HEK293 (cell line): ENCODE results near the gene GLTP.

Experiments used
- CTCF ChIA-PET: fragments of 350-600 bp; formaldehyde crosslinking; extraction: SDS; loops from one replicate; lab custom pipeline; 2021; ENCODE audit warnings: antibody characterized with exemption; lab: Yijun Ruan, JAX
- POLR2A ChIA-PET: fragments of 300-600 bp; formaldehyde crosslinking; extraction: SDS; loops from one replicate; lab custom pipeline; 2020; ENCODE audit warnings: antibody characterized with exemption, inconsistent platforms; lab: Yijun Ruan, JAX
- H3K27ac ChIP-seq: fragments of 200-500 bp; sonication (Bioruptor generic); 2 replicates; pipeline ENCODE4 v1.5.1; 2014; ENCODE audit warnings: low read depth, low read length, control low read depth, inconsistent platforms; ENCODE audit errors: extremely low read depth
- H3K36me3 ChIP-seq, 2 experiments: fragments of 200-500 bp in 1 of 2; sonication (Bioruptor generic) in 1 of 2; 1 replicate in 1 of 2; 2 replicates in 1 of 2; pipeline ENCODE4 v1.5.1; 2014 to 2017; ENCODE audit warnings: inconsistent platforms in 2 of 2, low read length in 2 of 2; ENCODE audit not compliant: control insufficient read depth in 2 of 2, insufficient read depth in 1 of 2
- H3K4me1 ChIP-seq: fragments of 200-500 bp; sonication (Bioruptor generic); 2 replicates; pipeline ENCODE4 v1.5.1; 2014; ENCODE audit warnings: mild to moderate bottlenecking, low read length, inconsistent platforms; ENCODE audit not compliant: control insufficient read depth, insufficient read depth
- H3K4me3 ChIP-seq: 2 replicates; pipeline ENCODE4 v1.5.1; 2011; ENCODE audit warnings: low read depth, mild to moderate bottlenecking, control low read depth, low read length, moderate library complexity
- H3K9me3 ChIP-seq: fragments of 200-500 bp; sonication (Bioruptor generic); 2 replicates; pipeline ENCODE4 v1.5.1; 2014; ENCODE audit warnings: low read depth, low read length, inconsistent platforms; ENCODE audit not compliant: control insufficient read depth, insufficient read depth
- HIC1 ChIP-seq: fragments of 450-650 bp; formaldehyde crosslinking; IDR thresholded peaks from 2 replicates; pipeline ENCODE4 v1.5.1; 2016; ENCODE audit warnings: missing biosample characterization, missing genetic modification characterization
- HOXD13 ChIP-seq: sonication (generic); formaldehyde crosslinking; IDR thresholded peaks from 2 replicates; pipeline ENCODE4 v1.8.0; 2022; ENCODE audit warnings: missing genetic modification reagents, borderline replicate concordance
- INSM2 ChIP-seq: fragments of 450-650 bp; formaldehyde crosslinking; IDR thresholded peaks from 2 replicates; pipeline ENCODE4 v1.5.1; 2016; ENCODE audit warnings: missing biosample characterization, missing genetic modification characterization
- KLF1 ChIP-seq: fragments of 450-650 bp; formaldehyde crosslinking; IDR thresholded peaks from 2 replicates; pipeline ENCODE4 v1.5.1; 2016; ENCODE audit warnings: missing biosample characterization, missing genetic modification characterization
- KLF7 ChIP-seq: fragments of 450-650 bp; formaldehyde crosslinking; IDR thresholded peaks from 2 replicates; pipeline ENCODE4 v1.5.1; 2016; ENCODE audit warnings: missing biosample characterization, missing genetic modification characterization, borderline replicate concordance
- SP2 ChIP-seq: fragments of 450-650 bp; formaldehyde crosslinking; IDR thresholded peaks from 2 replicates; pipeline ENCODE4 v1.5.1; 2016; ENCODE audit warnings: missing biosample characterization, missing genetic modification characterization
- WT1 ChIP-seq: fragments of 450-650 bp; formaldehyde crosslinking; IDR thresholded peaks from 2 replicates; pipeline ENCODE4 v1.5.1; 2016; ENCODE audit warnings: missing biosample characterization, missing genetic modification characterization
- ZBTB21 ChIP-seq: fragments of 450-650 bp; formaldehyde crosslinking; IDR thresholded peaks from 2 replicates; pipeline ENCODE4 v1.5.1; 2017; ENCODE audit warnings: missing biosample characterization, missing genetic modification characterization
- ZNF121 ChIP-seq: fragments of 450-650 bp; formaldehyde crosslinking; IDR thresholded peaks from 2 replicates; pipeline ENCODE4 v1.5.1; 2016; ENCODE audit warnings: missing biosample characterization, missing genetic modification characterization
- ZNF140 ChIP-seq: fragments of 450-650 bp; formaldehyde crosslinking; IDR thresholded peaks from 2 replicates; pipeline ENCODE4 v1.5.1; 2016; ENCODE audit warnings: missing biosample characterization, missing genetic modification characterization
- ZNF146 ChIP-seq: fragments of 450-650 bp; formaldehyde crosslinking; IDR thresholded peaks from 2 replicates; pipeline ENCODE4 v1.5.1; 2016; ENCODE audit warnings: missing biosample characterization, missing genetic modification characterization
- ZNF2 ChIP-seq: fragments of 450-650 bp; formaldehyde crosslinking; IDR thresholded peaks from 2 replicates; pipeline ENCODE4 v1.5.1; 2016; ENCODE audit warnings: missing biosample characterization, missing genetic modification characterization
- ZNF214 ChIP-seq: fragments of 450-650 bp; formaldehyde crosslinking; IDR thresholded peaks from 2 replicates; pipeline ENCODE4 v1.5.1; 2017; ENCODE audit warnings: missing biosample characterization, mild to moderate bottlenecking, missing genetic modification characterization, borderline replicate concordance
- ZNF26 ChIP-seq: fragments of 450-650 bp; formaldehyde crosslinking; IDR thresholded peaks from 2 replicates; pipeline ENCODE4 v1.5.1; 2016; ENCODE audit warnings: missing biosample characterization, missing genetic modification characterization
- ZNF521 ChIP-seq: fragments of 450-650 bp; formaldehyde crosslinking; IDR thresholded peaks from 2 replicates; pipeline ENCODE4 v1.5.1; 2017; ENCODE audit warnings: missing biosample characterization, mild to moderate bottlenecking, missing genetic modification characterization
- ZNF623 ChIP-seq: fragments of 450-650 bp; formaldehyde crosslinking; IDR thresholded peaks from 2 replicates; pipeline ENCODE4 v1.5.1; 2016; ENCODE audit warnings: missing biosample characterization, missing genetic modification characterization
- ZNF639 ChIP-seq: fragments of 450-650 bp; formaldehyde crosslinking; IDR thresholded peaks from 2 replicates; pipeline ENCODE4 v1.5.1; 2016; ENCODE audit warnings: missing biosample characterization, missing genetic modification characterization
- ZNF785 ChIP-seq: fragments of 450-650 bp; formaldehyde crosslinking; IDR thresholded peaks from 2 replicates; pipeline ENCODE4 v1.5.1; 2016; ENCODE audit warnings: missing biosample characterization, missing genetic modification characterization
- ZSCAN16 ChIP-seq: fragments of 450-650 bp; formaldehyde crosslinking; IDR thresholded peaks from 2 replicates; pipeline ENCODE4 v1.5.1; 2016; ENCODE audit warnings: missing biosample characterization, missing genetic modification characterization
- TF ChIP-seq, protein P1 (sequence below): fragments of 450-650 bp; formaldehyde crosslinking; IDR thresholded peaks from 2 replicates; pipeline ENCODE4 v1.5.1; 2016; ENCODE audit warnings: missing biosample characterization, missing genetic modification characterization
- TF ChIP-seq, protein P2 (sequence below): fragments of 450-650 bp; formaldehyde crosslinking; IDR thresholded peaks from 2 replicates; pipeline ENCODE4 v1.5.1; 2017; ENCODE audit warnings: missing biosample characterization, mild to moderate bottlenecking, missing genetic modification characterization, moderate library complexity

Gene GLTP

GRCh38 chr12:109910969-109911348, 30.6 kb upstream of the GLTP start:
- CTCF ChIA-PET, result interaction anchor here (0.6 to 3.1 kb wide), 13 partner anchors 9 to 340 kb away, joined by 3 to 12 read pairs (median 4); partner anchors contain the start of gene TCHP

DNA sequence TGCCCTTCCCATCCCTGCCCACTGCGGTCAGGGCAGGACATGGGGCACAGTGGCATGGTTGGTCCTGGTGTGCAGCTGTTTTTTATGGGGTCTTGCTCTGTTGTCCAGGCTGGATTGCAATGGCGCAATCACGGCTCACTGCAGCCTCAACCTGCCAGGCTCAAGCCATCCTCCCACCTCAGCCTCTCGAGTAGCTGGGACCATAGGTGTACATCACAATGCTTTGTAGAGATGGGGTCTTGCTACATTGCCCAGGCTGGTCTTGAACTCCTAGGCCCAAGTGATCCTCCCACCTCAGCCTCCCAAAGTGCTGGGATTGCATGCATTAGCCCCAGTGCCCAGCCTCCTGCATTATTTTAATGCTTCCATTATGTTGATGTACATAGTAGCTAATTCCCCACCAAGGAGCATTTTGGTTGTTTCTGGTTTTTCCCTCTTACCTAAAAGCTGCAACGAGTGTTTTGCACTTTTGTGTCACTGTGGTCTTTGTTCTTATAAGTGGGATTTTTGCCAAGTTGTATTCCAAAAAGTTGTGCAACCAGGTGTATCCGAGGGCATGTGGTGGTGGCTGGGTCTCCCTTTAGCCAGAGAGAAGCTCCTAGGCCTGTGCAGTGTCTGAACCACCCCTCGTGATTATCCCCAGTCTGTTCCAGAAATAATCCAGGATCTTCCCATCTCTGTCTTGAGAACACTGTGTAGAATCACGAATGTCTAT, 30.1 kb upstream of the GLTP start:
- CTCF ChIA-PET, result interaction anchor here (0.7 to 3.1 kb wide), 13 partner anchors 10 to 799 kb away, joined by 3 to 12 read pairs (median 4); partner anchors contain the start of gene TCHP
- peaks cover 11 to 68% of the 10 kb centered on the region in 2 experiments for H3K36me3 ChIP-seq
- no peak for TF ChIP-seq ZNF785 (tag by site-specific recombination)
- peak; percentile 99 for TF ChIP-seq ZNF121 (tag by site-specific recombination)

More at GRCh38 chr12:109910969-109911348, 30.6 kb upstream of the GLTP start:
- POLR2A ChIA-PET, result no interaction called here
- Histone ChIP-seq H3K4me1 (no peaks in the 10 kb centered on the region), H3K36me3 (peaks cover 11 to 69% of the 10 kb centered on the region in 2 experiments), H3K9me3 (no peaks in the 10 kb centered on the region), H3K4me3 (no peak overlapping the region), H3K27ac (no peak overlapping the region)
- TF ChIP-seq ZNF639 (tag by site-specific recombination), result no peak
- TF ChIP-seq ZNF214 (tag by site-specific recombination), result no peak
- no peak for TF ChIP-seq WT1 (tag by site-specific recombination)
- TF ChIP-seq ZNF521 (tag by site-specific recombination), result no peak
- TF ChIP-seq SP2 (tag by site-specific recombination), result no peak
- TF ChIP-seq HOXD13 (CRISPR knock-in tag), result no peak
- TF ChIP-seq ZNF146 (tag by site-specific recombination), result no peak
- TF ChIP-seq, protein P1, sequence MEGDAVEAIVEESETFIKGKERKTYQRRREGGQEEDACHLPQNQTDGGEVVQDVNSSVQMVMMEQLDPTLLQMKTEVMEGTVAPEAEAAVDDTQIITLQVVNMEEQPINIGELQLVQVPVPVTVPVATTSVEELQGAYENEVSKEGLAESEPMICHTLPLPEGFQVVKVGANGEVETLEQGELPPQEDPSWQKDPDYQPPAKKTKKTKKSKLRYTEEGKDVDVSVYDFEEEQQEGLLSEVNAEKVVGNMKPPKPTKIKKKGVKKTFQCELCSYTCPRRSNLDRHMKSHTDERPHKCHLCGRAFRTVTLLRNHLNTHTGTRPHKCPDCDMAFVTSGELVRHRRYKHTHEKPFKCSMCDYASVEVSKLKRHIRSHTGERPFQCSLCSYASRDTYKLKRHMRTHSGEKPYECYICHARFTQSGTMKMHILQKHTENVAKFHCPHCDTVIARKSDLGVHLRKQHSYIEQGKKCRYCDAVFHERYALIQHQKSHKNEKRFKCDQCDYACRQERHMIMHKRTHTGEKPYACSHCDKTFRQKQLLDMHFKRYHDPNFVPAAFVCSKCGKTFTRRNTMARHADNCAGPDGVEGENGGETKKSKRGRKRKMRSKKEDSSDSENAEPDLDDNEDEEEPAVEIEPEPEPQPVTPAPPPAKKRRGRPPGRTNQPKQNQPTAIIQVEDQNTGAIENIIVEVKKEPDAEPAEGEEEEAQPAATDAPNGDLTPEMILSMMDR, result peak; percentile 37; the same call in 1 of the 2 replicates
- TF ChIP-seq ZNF623 (tag by site-specific recombination), result no peak
- no peak for TF ChIP-seq HIC1 (tag by site-specific recombination)
- TF ChIP-seq KLF1 (tag by site-specific recombination), result 0 out of 2 replicates have a peak, but pooled peaks have one; percentile 14
- no peak for TF ChIP-seq ZNF140 (tag by site-specific recombination)
- TF ChIP-seq KLF7 (tag by site-specific recombination), result peak; percentile 94; the same call in 1 of the 2 replicates
- no peak for TF ChIP-seq ZSCAN16

DNA sequence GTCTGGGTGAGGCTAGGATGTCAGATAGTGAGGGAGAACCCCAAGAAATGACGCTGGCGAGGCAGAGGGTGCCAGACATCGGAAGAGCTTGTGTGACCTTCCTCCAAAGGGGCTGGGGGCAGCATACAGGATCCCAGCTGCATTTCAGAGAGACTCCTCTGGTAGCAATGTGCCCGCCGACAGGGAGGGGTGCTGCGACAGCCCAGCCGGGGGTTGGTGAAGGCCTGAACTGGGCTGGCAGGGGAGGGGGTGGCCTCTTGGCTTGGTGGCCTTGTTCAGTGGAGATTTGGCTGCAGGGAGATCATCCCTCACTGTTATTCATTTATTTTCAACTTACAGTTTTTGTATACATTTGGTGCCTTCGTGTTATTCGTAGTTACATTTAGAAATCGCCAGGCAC, 25.0 kb upstream of the GLTP start:
- no peaks in the 10 kb centered on the region; the same call in 1 of the 2 replicates for H3K4me1 ChIP-seq
- H3K4me3 ChIP-seq, result no peak overlapping the region
- peaks cover 8 to 64% of the 10 kb centered on the region in 2 experiments for H3K36me3 ChIP-seq
- POLR2A ChIA-PET, result no interaction called here
- no peak overlapping the region for H3K27ac ChIP-seq
- no peaks in the 10 kb centered on the region for H3K9me3 ChIP-seq
- CTCF ChIA-PET, result interaction anchor here (1.2 kb wide), 1 partner anchor 35 kb away, joined by 5 read pairs; no protein-coding TSS in a partner anchor
- no peak for TF ChIP-seq INSM2
- no peak for TF ChIP-seq ZBTB21 (tag by site-specific recombination)
- TF ChIP-seq, protein P2, sequence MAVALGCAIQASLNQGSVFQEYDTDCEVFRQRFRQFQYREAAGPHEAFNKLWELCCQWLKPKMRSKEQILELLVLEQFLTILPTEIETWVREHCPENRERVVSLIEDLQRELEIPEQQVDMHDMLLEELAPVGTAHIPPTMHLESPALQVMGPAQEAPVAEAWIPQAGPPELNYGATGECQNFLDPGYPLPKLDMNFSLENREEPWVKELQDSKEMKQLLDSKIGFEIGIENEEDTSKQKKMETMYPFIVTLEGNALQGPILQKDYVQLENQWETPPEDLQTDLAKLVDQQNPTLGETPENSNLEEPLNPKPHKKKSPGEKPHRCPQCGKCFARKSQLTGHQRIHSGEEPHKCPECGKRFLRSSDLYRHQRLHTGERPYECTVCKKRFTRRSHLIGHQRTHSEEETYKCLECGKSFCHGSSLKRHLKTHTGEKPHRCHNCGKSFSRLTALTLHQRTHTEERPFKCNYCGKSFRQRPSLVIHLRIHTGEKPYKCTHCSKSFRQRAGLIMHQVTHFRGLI (tag by site-specific recombination), result no peak
- TF ChIP-seq ZNF26 (tag by site-specific recombination), result no peak
- TF ChIP-seq ZNF2 (tag by site-specific recombination), result no peak

More for the DNA sequence above, 30.1 kb upstream of the GLTP start:
- Histone ChIP-seq H3K9me3 (no peaks in the 10 kb centered on the region), H3K4me1 (no peaks in the 10 kb centered on the region), H3K27ac (no peak overlapping the region), H3K4me3 (no peak overlapping the region)
- POLR2A ChIA-PET, result no interaction called here
